Esophagus (tissue), 2 donors: Measurements from ENCODE around the gene ADGRD1. TPM values are rescaled to one million over a fixed set of nuclear protein-coding genes. Genes with fewer than 3 reads are reported as not detected.

Source experiments
- H3K27ac ChIP-seq, 2 donors: one replicate each; pipeline ENCODE4 v1.5.1; 2013; ENCODE audit warnings: low read depth in 2 of 2, mild to moderate bottlenecking in 2 of 2, inconsistent platforms in 1 of 2, low read length in 1 of 2, moderate library complexity in 1 of 2
- H3K27me3 ChIP-seq, 2 donors: one replicate each; pipeline ENCODE4 v1.6.1; 2013; ENCODE audit warnings: low read length in 2 of 2, control low read depth in 1 of 2, mild to moderate bottlenecking in 1 of 2; ENCODE audit not compliant: insufficient read depth in 2 of 2, control insufficient read depth in 1 of 2
- H3K36me3 ChIP-seq, 2 donors: one replicate each; pipeline ENCODE4 v1.6.1; 2013; ENCODE audit warnings: low read length in 1 of 2; ENCODE audit not compliant: control insufficient read depth in 2 of 2, insufficient read depth in 2 of 2
- H3K4me1 ChIP-seq, 2 donors: one replicate each; pipeline ENCODE4 v1.6.1; 2013; ENCODE audit warnings: low read length in 1 of 2; ENCODE audit not compliant: control insufficient read depth in 2 of 2, insufficient read depth in 2 of 2
- H3K4me3 ChIP-seq, 2 donors: one replicate each; pipeline ENCODE4 v1.5.1; 2013; ENCODE audit warnings: low read length in 2 of 2, mild to moderate bottlenecking in 2 of 2, low read depth in 1 of 2, moderate library complexity in 1 of 2
- H3K9me3 ChIP-seq, 2 donors: one replicate each; pipeline ENCODE4 v1.6.1; 2013; ENCODE audit warnings: mild to moderate bottlenecking in 2 of 2, low read depth in 1 of 2, low read length in 1 of 2, moderate library complexity in 1 of 2; ENCODE audit not compliant: control insufficient read depth in 2 of 2, insufficient read depth in 1 of 2
- WGBS, 2 donors: extraction: QIAGEN DNeasy Blood & Tissue Kit; methylation state at CpG; one replicate each; pipeline ENCODE4 v1.1.7; 2013; 5-methylcytosine and 5-hydroxymethylcytosine counted together
- polyA plus RNA-seq, 2 donors: library from polyadenylated mRNA; stranded (reverse); fragments of 200-250 nt; gene quantifications; one replicate each; pipeline ENCODE4 v1.2.3, GENCODE V29; 2013
- donor health status: healthy with polysubstance abuse.
- donor health status: Bipolar disorder and iron deficiency.

ADGRD1 gene
- polyA plus RNA-seq, 2 donors, result 2.1 to 2.9 TPM

- no peak overlapping the region for H3K4me3 ChIP-seq
- H3K36me3 ChIP-seq, result no peaks in the 10 kb centered on the region
- no peak overlapping the region for H3K27ac ChIP-seq
- no peaks in the 10 kb centered on the region for H3K9me3 ChIP-seq
- no peaks in the 10 kb centered on the region for H3K4me1 ChIP-seq
- H3K27me3 ChIP-seq, result no peaks in the 10 kb centered on the region
- WGBS, 2 donors, result 90 to 92% methylated on average over 34 of the region's 34 CpGs
Observed at GRCh38 chr12:131138638-131139362, 185.1 kb downstream of the ADGRD1 start.

GRCh38 chr12:131139363-131140068 lies 185.8 kb downstream of the ADGRD1 start:
- no peaks in the 10 kb centered on the region for H3K36me3 ChIP-seq
- no peaks in the 10 kb centered on the region for H3K9me3 ChIP-seq
- WGBS, 2 donors, result 88 to 93% methylated on average over 27 of the region's 27 CpGs
- H3K4me3 ChIP-seq, result no peak overlapping the region
- H3K27ac ChIP-seq, result no peak overlapping the region
- H3K27me3 ChIP-seq, result no peaks in the 10 kb centered on the region
- H3K4me1 ChIP-seq, result no peaks in the 10 kb centered on the region

- no peaks in the 10 kb centered on the region for H3K27me3 ChIP-seq
- 85 to 89% methylated on average over 12 of the region's 12 CpGs for WGBS, 2 donors
- no peaks in the 10 kb centered on the region for H3K9me3 ChIP-seq
- no peak overlapping the region for H3K4me3 ChIP-seq
- H3K36me3 ChIP-seq, result no peaks in the 10 kb centered on the region
- no peak overlapping the region for H3K27ac ChIP-seq
- H3K4me1 ChIP-seq, result no peaks in the 10 kb centered on the region
Observed at GRCh38 chr12:131140069-131140435, 186.3 kb downstream of the ADGRD1 start.

GRCh38 chr12:131140697-131141096 lies 187.0 kb downstream of the ADGRD1 start:
- WGBS, 2 donors, result 91 to 92% methylated on average over 10 of the region's 10 CpGs

GRCh38 chr12:131141514-131141913 lies 187.8 kb downstream of the ADGRD1 start:
- Histone ChIP-seq H3K9me3 (no peaks in the 10 kb centered on the region), H3K4me1 (no peaks in the 10 kb centered on the region), H3K36me3 (no peaks in the 10 kb centered on the region), H3K4me3 (no peak overlapping the region), H3K27ac (no peak overlapping the region), H3K27me3 (no peaks in the 10 kb centered on the region)
- 73 to 77% methylated on average over 8 of the region's 8 CpGs for WGBS, 2 donors

More at GRCh38 chr12:131140697-131141096, 187.0 kb downstream of the ADGRD1 start:
- no peaks in the 10 kb centered on the region for H3K27me3 ChIP-seq
- no peak overlapping the region for H3K27ac ChIP-seq
- H3K36me3 ChIP-seq, result no peaks in the 10 kb centered on the region
- H3K4me1 ChIP-seq, result no peaks in the 10 kb centered on the region
- H3K4me3 ChIP-seq, result no peak overlapping the region
- no peaks in the 10 kb centered on the region for H3K9me3 ChIP-seq

GRCh38 chr12:131142891-131143657 lies 189.4 kb downstream of the ADGRD1 start:
- Histone ChIP-seq H3K4me1 (no peaks in the 10 kb centered on the region), H3K36me3 (no peaks in the 10 kb centered on the region), H3K27ac (no peak overlapping the region), H3K9me3 (no peaks in the 10 kb centered on the region), H3K4me3 (no peak overlapping the region), H3K27me3 (no peaks in the 10 kb centered on the region)
- WGBS, 2 donors, result 61 to 73% methylated on average over 19 of the region's 19 CpGs

GRCh38 chr12:131146173-131146675 lies 192.5 kb downstream of the ADGRD1 start:
- H3K36me3 ChIP-seq, result no peaks in the 10 kb centered on the region
- no peak overlapping the region for H3K27ac ChIP-seq
- no peaks in the 10 kb centered on the region for H3K27me3 ChIP-seq
- H3K4me1 ChIP-seq, result no peaks in the 10 kb centered on the region
- WGBS, 2 donors, result 76 to 79% methylated on average over 5 of the region's 5 CpGs
- H3K9me3 ChIP-seq, result no peaks in the 10 kb centered on the region
- no peak overlapping the region for H3K4me3 ChIP-seq

- Histone ChIP-seq H3K9me3 (no peaks in the 10 kb centered on the region), H3K36me3 (no peaks in the 10 kb centered on the region), H3K27ac (no peak overlapping the region), H3K4me1 (no peaks in the 10 kb centered on the region), H3K27me3 (no peaks in the 10 kb centered on the region), H3K4me3 (no peak overlapping the region)
- WGBS, 2 donors, result 92 to 94% methylated on average over 1 of the region's 1 CpG
Observed at GRCh38 chr12:131147293-131147692, 193.6 kb downstream of the ADGRD1 start.

GRCh38 chr12:131147894-131148293 lies 194.2 kb downstream of the ADGRD1 start:
- no peaks in the 10 kb centered on the region for H3K4me1 ChIP-seq
- no peak overlapping the region for H3K27ac ChIP-seq
- H3K4me3 ChIP-seq, result no peak overlapping the region
- H3K36me3 ChIP-seq, result no peaks in the 10 kb centered on the region
- no peaks in the 10 kb centered on the region for H3K9me3 ChIP-seq
- H3K27me3 ChIP-seq, result no peaks in the 10 kb centered on the region
- WGBS, 2 donors, result 75 to 82% methylated on average over 3 of the region's 3 CpGs
